Measurements from ENCODE around the gene THSD7A. TPM values are rescaled to one million over a fixed set of nuclear protein-coding genes. Genes with fewer than 3 reads are reported as not detected.
"Not testable (repeated sequence)": the region's sequence is repeated elsewhere in the genome, so short reads cannot be mapped to it uniquely, and the experiment has no call there.

Gene THSD7A
- total and polyA plus RNA-seq, 2 donors = 0.50 to 1.5 TPM

GRCh38 chr7:11456574-11456973, 375.4 kb downstream of the THSD7A start:
- WGBS = 98% methylated on average over 1 of the region's 1 CpG

GRCh38 chr7:11452476-11452875, 379.5 kb downstream of the THSD7A start:
- WGBS = 91% methylated on average over 3 of the region's 3 CpGs
- Histone ChIP-seq H3K36me3 (ENCODE audit: control insufficient read depth in 2 of 2, insufficient read depth in 2 of 2, low read length in 1 of 2) (no peaks in the 10 kb centered on the region), H3K9me3 (ENCODE audit: control insufficient read depth in 2 of 2, insufficient read depth in 1 of 2, low read length in 1 of 2) (no peaks in the 10 kb centered on the region), H3K4me1 (ENCODE audit: control insufficient read depth in 2 of 2, insufficient read depth in 2 of 2, low read length in 2 of 2) (no peaks in the 10 kb centered on the region), H3K4me3 (ENCODE audit: low read length in 2 of 2) (no peak overlapping the region), H3K27ac (ENCODE audit: low read depth in 1 of 2, low read length in 1 of 2) (no peak overlapping the region), H3K27me3 (ENCODE audit: control insufficient read depth in 2 of 2, insufficient read depth in 1 of 2, low read length in 1 of 2) (no peaks in the 10 kb centered on the region)
- no peak for DNase-seq (ENCODE audit: low read depth in 6 of 9, low spot score in 9 of 9)

More at GRCh38 chr7:11456574-11456973, 375.4 kb downstream of the THSD7A start:
- Histone ChIP-seq H3K4me3 (ENCODE audit: low read length in 2 of 2) (no peak overlapping the region), H3K36me3 (ENCODE audit: control insufficient read depth in 2 of 2, insufficient read depth in 2 of 2, low read length in 1 of 2) (no peaks in the 10 kb centered on the region), H3K27ac (ENCODE audit: low read depth in 1 of 2, low read length in 1 of 2) (no peak overlapping the region), H3K4me1 (ENCODE audit: control insufficient read depth in 2 of 2, insufficient read depth in 2 of 2, low read length in 2 of 2) (no peaks in the 10 kb centered on the region), H3K9me3 (ENCODE audit: control insufficient read depth in 2 of 2, insufficient read depth in 1 of 2, low read length in 1 of 2) (no peaks in the 10 kb centered on the region), H3K27me3 (ENCODE audit: control insufficient read depth in 2 of 2, insufficient read depth in 1 of 2, low read length in 1 of 2) (no peaks in the 10 kb centered on the region)
- DNase-seq (ENCODE audit: low read depth in 6 of 9, low spot score in 9 of 9) = no peak

GRCh38 chr7:11450281-11450680, 381.7 kb downstream of the THSD7A start:
- no peaks in the 10 kb centered on the region for H3K9me3 ChIP-seq (ENCODE audit: control insufficient read depth in 2 of 2, insufficient read depth in 1 of 2, low read length in 1 of 2)
- no peaks in the 10 kb centered on the region for H3K36me3 ChIP-seq (ENCODE audit: control insufficient read depth in 2 of 2, insufficient read depth in 2 of 2, low read length in 1 of 2)
- H3K4me3 ChIP-seq (ENCODE audit: low read length in 2 of 2) = no peak overlapping the region
- no peak overlapping the region for H3K27ac ChIP-seq (ENCODE audit: low read depth in 1 of 2, low read length in 1 of 2)
- no peaks in the 10 kb centered on the region for H3K4me1 ChIP-seq (ENCODE audit: control insufficient read depth in 2 of 2, insufficient read depth in 2 of 2, low read length in 2 of 2)
- H3K27me3 ChIP-seq (ENCODE audit: control insufficient read depth in 2 of 2, insufficient read depth in 1 of 2, low read length in 1 of 2) = no peaks in the 10 kb centered on the region
- DNase-seq (ENCODE audit: low read depth in 6 of 9, low spot score in 9 of 9) = no peak
- 51% methylated on average over 1 of the region's 1 CpG for WGBS

- no peak overlapping the region for H3K27ac ChIP-seq (ENCODE audit: low read depth in 1 of 2, low read length in 1 of 2)
- 89% methylated on average over 3 of the region's 3 CpGs for WGBS
- no peaks in the 10 kb centered on the region for H3K9me3 ChIP-seq (ENCODE audit: control insufficient read depth in 2 of 2, insufficient read depth in 1 of 2, low read length in 1 of 2)
- no peak for DNase-seq (ENCODE audit: low read depth in 6 of 9, low spot score in 9 of 9)
- H3K4me3 ChIP-seq (ENCODE audit: low read length in 2 of 2) = no peak overlapping the region
- H3K27me3 ChIP-seq (ENCODE audit: control insufficient read depth in 2 of 2, insufficient read depth in 1 of 2, low read length in 1 of 2) = no peaks in the 10 kb centered on the region
- no peaks in the 10 kb centered on the region for H3K4me1 ChIP-seq (ENCODE audit: control insufficient read depth in 2 of 2, insufficient read depth in 2 of 2, low read length in 2 of 2)
- no peaks in the 10 kb centered on the region for H3K36me3 ChIP-seq (ENCODE audit: control insufficient read depth in 2 of 2, insufficient read depth in 2 of 2, low read length in 1 of 2)
These were observed 382.7 kb downstream of the THSD7A start for GRCh38 chr7:11449316-11449715.

- no peaks in the 10 kb centered on the region for H3K9me3 ChIP-seq (ENCODE audit: control insufficient read depth in 2 of 2, insufficient read depth in 1 of 2, low read length in 1 of 2)
- H3K4me3 ChIP-seq (ENCODE audit: low read length in 2 of 2) = no peak overlapping the region
- no peak overlapping the region for H3K27ac ChIP-seq (ENCODE audit: low read depth in 1 of 2, low read length in 1 of 2)
- no peaks in the 10 kb centered on the region for H3K27me3 ChIP-seq (ENCODE audit: control insufficient read depth in 2 of 2, insufficient read depth in 1 of 2, low read length in 1 of 2)
- H3K36me3 ChIP-seq (ENCODE audit: control insufficient read depth in 2 of 2, insufficient read depth in 2 of 2, low read length in 1 of 2) = no peaks in the 10 kb centered on the region
- no peaks in the 10 kb centered on the region for H3K4me1 ChIP-seq (ENCODE audit: control insufficient read depth in 2 of 2, insufficient read depth in 2 of 2, low read length in 2 of 2)
- no peak for DNase-seq (ENCODE audit: low read depth in 6 of 9, low spot score in 9 of 9)
- WGBS = 98% methylated on average over 4 of the region's 4 CpGs
These were observed 383.7 kb downstream of the THSD7A start for GRCh38 chr7:11448323-11448722.

- Histone ChIP-seq H3K9me3 (ENCODE audit: control insufficient read depth in 2 of 2, insufficient read depth in 1 of 2, low read length in 1 of 2) (no peaks in the 10 kb centered on the region), H3K27me3 (ENCODE audit: control insufficient read depth in 2 of 2, insufficient read depth in 1 of 2, low read length in 1 of 2) (no peaks in the 10 kb centered on the region), H3K27ac (ENCODE audit: low read depth in 1 of 2, low read length in 1 of 2) (no peak overlapping the region), H3K36me3 (ENCODE audit: control insufficient read depth in 2 of 2, insufficient read depth in 2 of 2, low read length in 1 of 2) (no peaks in the 10 kb centered on the region), H3K4me3 (ENCODE audit: low read length in 2 of 2) (no peak overlapping the region), H3K4me1 (ENCODE audit: control insufficient read depth in 2 of 2, insufficient read depth in 2 of 2, low read length in 2 of 2) (no peaks in the 10 kb centered on the region)
- 96% methylated on average over 4 of the region's 4 CpGs for WGBS
- DNase-seq (ENCODE audit: low read depth in 6 of 9, low spot score in 9 of 9) = no peak
These were observed 384.9 kb downstream of the THSD7A start for GRCh38 chr7:11447106-11447505.

- not testable (repeated sequence) for H3K36me3 ChIP-seq (ENCODE audit: control insufficient read depth in 2 of 2, insufficient read depth in 2 of 2, low read length in 1 of 2); H3K4me3 ChIP-seq (ENCODE audit: low read length in 2 of 2); H3K27me3 ChIP-seq (ENCODE audit: control insufficient read depth in 2 of 2, insufficient read depth in 1 of 2, low read length in 1 of 2); H3K9me3 ChIP-seq (ENCODE audit: control insufficient read depth in 2 of 2, insufficient read depth in 1 of 2, low read length in 1 of 2); H3K4me1 ChIP-seq (ENCODE audit: control insufficient read depth in 2 of 2, insufficient read depth in 2 of 2, low read length in 2 of 2); H3K27ac ChIP-seq (ENCODE audit: low read depth in 1 of 2, low read length in 1 of 2); DNase-seq (ENCODE audit: low read depth in 6 of 9, low spot score in 9 of 9)
- WGBS = 94% methylated on average over 3 of the region's 4 CpGs
These were observed 388.1 kb downstream of the THSD7A start for GRCh38 chr7:11443934-11444333.

GRCh38 chr7:11437994-11438393, 394.0 kb downstream of the THSD7A start:
- Histone ChIP-seq H3K27ac (ENCODE audit: low read depth in 1 of 2, low read length in 1 of 2) (no peak overlapping the region), H3K36me3 (ENCODE audit: control insufficient read depth in 2 of 2, insufficient read depth in 2 of 2, low read length in 1 of 2) (no peaks in the 10 kb centered on the region), H3K27me3 (ENCODE audit: control insufficient read depth in 2 of 2, insufficient read depth in 1 of 2, low read length in 1 of 2) (no peaks in the 10 kb centered on the region), H3K4me1 (ENCODE audit: control insufficient read depth in 2 of 2, insufficient read depth in 2 of 2, low read length in 2 of 2) (no peaks in the 10 kb centered on the region), H3K4me3 (ENCODE audit: low read length in 2 of 2) (no peak overlapping the region), H3K9me3 (ENCODE audit: control insufficient read depth in 2 of 2, insufficient read depth in 1 of 2, low read length in 1 of 2) (no peaks in the 10 kb centered on the region)
- DNase-seq (ENCODE audit: low read depth in 6 of 9, low spot score in 9 of 9) = no peak
- 88% methylated on average over 1 of the region's 1 CpG for WGBS

GRCh38 chr7:11436773-11437524, 395.0 kb downstream of the THSD7A start:
- H3K9me3 ChIP-seq (ENCODE audit: control insufficient read depth in 2 of 2, insufficient read depth in 1 of 2, low read length in 1 of 2) = no peaks in the 10 kb centered on the region
- no peak overlapping the region for H3K4me3 ChIP-seq (ENCODE audit: low read length in 2 of 2)
- H3K27me3 ChIP-seq (ENCODE audit: control insufficient read depth in 2 of 2, insufficient read depth in 1 of 2, low read length in 1 of 2) = no peaks in the 10 kb centered on the region
- H3K27ac ChIP-seq (ENCODE audit: low read depth in 1 of 2, low read length in 1 of 2) = no peak overlapping the region
- DNase-seq (ENCODE audit: low read depth in 6 of 9, low spot score in 9 of 9) = no peak
- 76% methylated on average over 2 of the region's 2 CpGs for WGBS
- H3K4me1 ChIP-seq (ENCODE audit: control insufficient read depth in 2 of 2, insufficient read depth in 2 of 2, low read length in 2 of 2) = no peaks in the 10 kb centered on the region
- H3K36me3 ChIP-seq (ENCODE audit: control insufficient read depth in 2 of 2, insufficient read depth in 2 of 2, low read length in 1 of 2) = no peaks in the 10 kb centered on the region
